ENCODE results near the gene LRRC57. TPM values are rescaled to one million over a fixed set of nuclear protein-coding genes. Genes with fewer than 3 reads are reported as not detected.

Gene LRRC57
- total RNA-seq, 2 donors from 2014 or later: 6.7 to 12.4 TPM

GRCh38 chr15:42591238-42591934 is 42.8 kb upstream of the LRRC57 start:
- Histone ChIP-seq H3K27ac (no peak overlapping the region), H3K36me3 (peaks cover 2% of the 10 kb centered on the region), H3K4me3 (no peak overlapping the region), H3K4me1 (peaks cover 0 to 50% of the 10 kb centered on the region in 2 donors), H3K9me3 (no peaks in the 10 kb centered on the region), H3K27me3 (no peaks in the 10 kb centered on the region)
- no peak for DNase-seq (ENCODE audit: low spot score)
- TF ChIP-seq, protein P1, sequence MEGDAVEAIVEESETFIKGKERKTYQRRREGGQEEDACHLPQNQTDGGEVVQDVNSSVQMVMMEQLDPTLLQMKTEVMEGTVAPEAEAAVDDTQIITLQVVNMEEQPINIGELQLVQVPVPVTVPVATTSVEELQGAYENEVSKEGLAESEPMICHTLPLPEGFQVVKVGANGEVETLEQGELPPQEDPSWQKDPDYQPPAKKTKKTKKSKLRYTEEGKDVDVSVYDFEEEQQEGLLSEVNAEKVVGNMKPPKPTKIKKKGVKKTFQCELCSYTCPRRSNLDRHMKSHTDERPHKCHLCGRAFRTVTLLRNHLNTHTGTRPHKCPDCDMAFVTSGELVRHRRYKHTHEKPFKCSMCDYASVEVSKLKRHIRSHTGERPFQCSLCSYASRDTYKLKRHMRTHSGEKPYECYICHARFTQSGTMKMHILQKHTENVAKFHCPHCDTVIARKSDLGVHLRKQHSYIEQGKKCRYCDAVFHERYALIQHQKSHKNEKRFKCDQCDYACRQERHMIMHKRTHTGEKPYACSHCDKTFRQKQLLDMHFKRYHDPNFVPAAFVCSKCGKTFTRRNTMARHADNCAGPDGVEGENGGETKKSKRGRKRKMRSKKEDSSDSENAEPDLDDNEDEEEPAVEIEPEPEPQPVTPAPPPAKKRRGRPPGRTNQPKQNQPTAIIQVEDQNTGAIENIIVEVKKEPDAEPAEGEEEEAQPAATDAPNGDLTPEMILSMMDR (IDR thresholded peaks at IDR 0.05): peak in 1 of 2 donors; percentile 45

- H3K27me3 ChIP-seq: no peaks in the 10 kb centered on the region
- H3K4me1 ChIP-seq: peaks cover 0 to 44% of the 10 kb centered on the region in 2 donors
- no peak overlapping the region for H3K4me3 ChIP-seq
- H3K27ac ChIP-seq: no peak overlapping the region
- peaks cover 8% of the 10 kb centered on the region for H3K36me3 ChIP-seq
- no peaks in the 10 kb centered on the region for H3K9me3 ChIP-seq
- TF ChIP-seq, protein P1 (IDR thresholded peaks at IDR 0.05): no peak
- DNase-seq (ENCODE audit: low spot score): no peak
These were observed 42.1 kb upstream of the LRRC57 start for GRCh38 chr15:42590619-42591237.

DNA sequence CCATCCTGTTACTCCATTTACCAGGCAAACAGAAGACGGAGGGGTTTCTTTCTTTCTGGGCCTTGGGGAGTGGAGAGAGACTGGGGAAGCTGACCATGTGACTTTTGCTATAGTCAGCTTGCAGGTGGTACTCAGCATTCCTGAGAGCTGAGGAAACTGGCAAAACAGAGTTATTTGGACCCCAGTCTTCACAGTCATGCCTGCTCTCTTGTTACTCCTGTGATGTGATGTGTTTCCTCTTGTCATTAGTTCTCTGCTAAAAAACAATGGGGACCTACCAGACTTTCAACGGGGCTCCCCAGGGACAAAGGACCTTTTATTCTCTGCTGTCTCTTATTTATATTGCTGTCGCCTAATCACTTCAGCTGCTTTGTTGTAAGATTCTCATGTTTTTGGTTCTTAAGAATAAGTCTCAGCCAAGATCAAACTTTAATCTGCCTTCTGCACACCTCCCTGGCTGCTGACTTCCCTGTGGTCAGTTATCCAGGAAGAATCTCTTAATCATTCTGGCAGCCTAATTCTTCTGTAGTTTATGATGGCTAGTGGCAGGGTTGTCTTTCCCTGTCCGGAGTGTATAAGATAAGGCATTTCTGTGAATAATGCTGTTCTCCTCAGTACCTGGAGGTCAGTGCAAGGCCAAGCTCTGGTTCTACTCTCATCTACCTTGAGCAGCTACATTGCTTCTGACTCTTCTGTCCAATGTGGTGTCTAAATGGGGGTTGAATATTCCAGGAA is 35.6 kb upstream of the LRRC57 start:
- H3K27me3 ChIP-seq: no peaks in the 10 kb centered on the region
- no peak for DNase-seq (ENCODE audit: low spot score)
- peaks cover 9% of the 10 kb centered on the region for H3K36me3 ChIP-seq
- peak overlapping the region; percentile 21 to 32 for H3K4me3 ChIP-seq
- peaks cover 0 to 53% of the 10 kb centered on the region in 2 donors for H3K4me1 ChIP-seq
- no peaks in the 10 kb centered on the region for H3K9me3 ChIP-seq
- peak overlapping the region; percentile 80 for H3K27ac ChIP-seq
- TF ChIP-seq, protein P1 (IDR thresholded peaks at IDR 0.05): no peak

GRCh38 chr15:42582569-42583375 is 34.2 kb upstream of the LRRC57 start:
- DNase-seq (ENCODE audit: low spot score): no peak
- H3K27me3 ChIP-seq: no peaks in the 10 kb centered on the region
- no peaks in the 10 kb centered on the region for H3K9me3 ChIP-seq
- TF ChIP-seq, protein P1 (IDR thresholded peaks at IDR 0.05): no peak
- peaks cover 9% of the 10 kb centered on the region for H3K36me3 ChIP-seq
- H3K4me1 ChIP-seq: peaks cover 0 to 65% of the 10 kb centered on the region in 2 donors
- peak overlapping the region; percentile 21 to 32 for H3K4me3 ChIP-seq
- peak overlapping the region; percentile 80 for H3K27ac ChIP-seq

GRCh38 chr15:42581272-42581730 is 32.7 kb upstream of the LRRC57 start:
- Histone ChIP-seq H3K27me3 (no peaks in the 10 kb centered on the region), H3K27ac (peak overlapping the region; percentile 80), H3K36me3 (peaks cover 7% of the 10 kb centered on the region), H3K9me3 (no peaks in the 10 kb centered on the region), H3K4me3 (peak overlapping the region; percentile 31 to 46), H3K4me1 (peaks cover 0 to 80% of the 10 kb centered on the region in 2 donors)
- TF ChIP-seq, protein P1 (IDR thresholded peaks at IDR 0.05): peak in 1 of 2 donors; percentile 14
- DNase-seq (ENCODE audit: low spot score): peak; percentile 87
